ENCODE measurements around the gene TRIO. TPM values are rescaled to one million over a fixed set of nuclear protein-coding genes. Genes with fewer than 3 reads are reported as not detected.

The TRIO gene
- total RNA-seq, 3 donors from 2014 or later (not counting 1 experiment from before 2014, with no cell fraction given): 84.6 to 136 (median 94.3) TPM

DNA sequence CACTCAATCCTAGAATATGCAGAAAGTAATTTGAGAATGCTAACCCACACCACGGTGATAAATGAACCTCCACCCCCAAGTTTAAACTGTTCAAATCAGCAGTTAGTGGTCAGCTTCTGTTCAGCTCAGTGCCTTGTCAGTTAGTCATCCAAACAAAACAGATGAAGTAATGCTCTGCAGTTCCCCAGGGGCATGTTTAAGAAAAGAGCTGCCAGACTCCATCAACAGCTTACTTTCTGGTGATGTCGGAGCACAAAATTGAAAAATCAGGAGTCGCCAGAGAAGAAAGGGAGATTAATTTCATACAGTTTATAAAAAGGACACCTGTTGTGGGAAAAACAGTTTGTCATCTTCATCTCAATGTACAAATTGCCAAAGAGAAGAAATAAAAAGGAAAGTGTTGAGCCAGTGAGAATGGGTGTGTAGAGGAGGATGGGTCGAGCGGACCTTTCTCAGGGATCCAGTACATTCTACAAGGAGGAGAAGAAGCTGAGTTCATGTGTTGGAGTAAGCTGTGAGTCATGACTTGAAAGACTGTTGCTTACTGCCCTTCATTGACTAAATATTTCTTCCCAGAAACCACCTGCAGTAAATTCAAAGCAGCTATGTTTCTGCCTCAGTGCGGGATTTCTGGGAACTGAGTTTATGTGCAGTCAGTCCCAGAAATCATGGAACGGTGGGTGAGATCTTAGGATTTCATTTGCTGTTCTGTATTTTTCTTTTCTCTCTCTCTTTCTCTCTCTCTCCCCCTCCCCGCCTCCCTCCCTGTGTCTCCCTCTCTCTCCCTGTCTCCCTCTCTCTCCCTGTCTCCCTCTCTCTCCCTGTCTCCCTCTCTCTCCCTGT, 13.7 kb downstream of the TRIO start:
- Mint-ChIP-seq H3K4me3 (no peak overlapping the region), H3K27ac (no peak overlapping the region), H3K36me3 (no peaks in the 10 kb centered on the region), H3K4me1 (peaks cover 8 to 37% of the 10 kb centered on the region in 2 donors), H3K27me3 (ENCODE audit: low read depth in 2 of 2) (no peaks in the 10 kb centered on the region), H3K9me3 (no peaks in the 10 kb centered on the region)
- no peak for DNase-seq
- H3K27me3 ChIP-seq (ENCODE audit: control insufficient read depth, insufficient read depth, low read length): no peaks in the 10 kb centered on the region
- peaks cover 10% of the 10 kb centered on the region for H3K4me1 ChIP-seq (ENCODE audit: control insufficient read depth, insufficient read depth, low read length)
- no peaks in the 10 kb centered on the region for H3K9me3 ChIP-seq (ENCODE audit: control insufficient read depth, insufficient read depth, low read length)
- intact Hi-C loops (cut with micrococcal nuclease): no loop called here
- H3K27ac ChIP-seq (ENCODE audit: low read length): peak overlapping the region; percentile 46
- 78% methylated on average over 7 of the region's 8 CpGs for WGBS (ENCODE audit: insufficient coverage)
- H3K4me3 ChIP-seq (ENCODE audit: low read length): no peak overlapping the region
- no peaks in the 10 kb centered on the region for H3K36me3 ChIP-seq (ENCODE audit: control insufficient read depth, insufficient read depth, low read length)
- TF ChIP-seq, protein P1, sequence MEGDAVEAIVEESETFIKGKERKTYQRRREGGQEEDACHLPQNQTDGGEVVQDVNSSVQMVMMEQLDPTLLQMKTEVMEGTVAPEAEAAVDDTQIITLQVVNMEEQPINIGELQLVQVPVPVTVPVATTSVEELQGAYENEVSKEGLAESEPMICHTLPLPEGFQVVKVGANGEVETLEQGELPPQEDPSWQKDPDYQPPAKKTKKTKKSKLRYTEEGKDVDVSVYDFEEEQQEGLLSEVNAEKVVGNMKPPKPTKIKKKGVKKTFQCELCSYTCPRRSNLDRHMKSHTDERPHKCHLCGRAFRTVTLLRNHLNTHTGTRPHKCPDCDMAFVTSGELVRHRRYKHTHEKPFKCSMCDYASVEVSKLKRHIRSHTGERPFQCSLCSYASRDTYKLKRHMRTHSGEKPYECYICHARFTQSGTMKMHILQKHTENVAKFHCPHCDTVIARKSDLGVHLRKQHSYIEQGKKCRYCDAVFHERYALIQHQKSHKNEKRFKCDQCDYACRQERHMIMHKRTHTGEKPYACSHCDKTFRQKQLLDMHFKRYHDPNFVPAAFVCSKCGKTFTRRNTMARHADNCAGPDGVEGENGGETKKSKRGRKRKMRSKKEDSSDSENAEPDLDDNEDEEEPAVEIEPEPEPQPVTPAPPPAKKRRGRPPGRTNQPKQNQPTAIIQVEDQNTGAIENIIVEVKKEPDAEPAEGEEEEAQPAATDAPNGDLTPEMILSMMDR (IDR thresholded peaks at IDR 0.05): no peak
- no peak for ATAC-seq

DNA sequence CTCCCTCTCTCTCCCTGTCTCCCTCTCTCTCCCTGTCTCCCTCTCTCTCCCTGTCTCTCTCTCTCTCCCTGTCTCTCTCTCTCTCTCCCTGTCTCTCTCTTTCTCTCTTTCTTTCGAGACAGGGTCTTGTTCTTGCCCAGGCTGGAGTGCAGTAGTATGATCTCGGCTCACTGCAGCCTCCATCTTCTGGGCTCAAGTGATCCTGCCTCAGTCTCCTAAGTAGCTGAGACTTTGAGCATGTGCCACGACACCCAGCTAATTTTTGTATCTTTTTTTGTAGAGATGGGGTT, 14.3 kb downstream of the TRIO start:
- H3K27ac Mint-ChIP-seq: no peak overlapping the region
- TF ChIP-seq, protein P1 (IDR thresholded peaks at IDR 0.05): no peak
- Histone ChIP-seq H3K4me1 (ENCODE audit: control insufficient read depth, insufficient read depth, low read length) (peaks cover 10% of the 10 kb centered on the region), H3K4me3 (ENCODE audit: low read length) (no peak overlapping the region), H3K27ac (ENCODE audit: low read length) (no peak overlapping the region), H3K9me3 (ENCODE audit: control insufficient read depth, insufficient read depth, low read length) (no peaks in the 10 kb centered on the region), H3K27me3 (ENCODE audit: control insufficient read depth, insufficient read depth, low read length) (no peaks in the 10 kb centered on the region), H3K36me3 (ENCODE audit: control insufficient read depth, insufficient read depth, low read length) (no peaks in the 10 kb centered on the region)
- ATAC-seq: no peak
- H3K9me3 Mint-ChIP-seq: no peaks in the 10 kb centered on the region
- no peaks in the 10 kb centered on the region for H3K27me3 Mint-ChIP-seq (ENCODE audit: low read depth in 2 of 2)
- H3K36me3 Mint-ChIP-seq: no peaks in the 10 kb centered on the region
- no peak overlapping the region for H3K4me3 Mint-ChIP-seq
- intact Hi-C loops (cut with micrococcal nuclease): no loop called here
- 92% methylated on average over 3 of the region's 3 CpGs for WGBS (ENCODE audit: insufficient coverage)
- H3K4me1 Mint-ChIP-seq: peaks cover 8 to 42% of the 10 kb centered on the region in 2 donors
- DNase-seq: no peak

DNA sequence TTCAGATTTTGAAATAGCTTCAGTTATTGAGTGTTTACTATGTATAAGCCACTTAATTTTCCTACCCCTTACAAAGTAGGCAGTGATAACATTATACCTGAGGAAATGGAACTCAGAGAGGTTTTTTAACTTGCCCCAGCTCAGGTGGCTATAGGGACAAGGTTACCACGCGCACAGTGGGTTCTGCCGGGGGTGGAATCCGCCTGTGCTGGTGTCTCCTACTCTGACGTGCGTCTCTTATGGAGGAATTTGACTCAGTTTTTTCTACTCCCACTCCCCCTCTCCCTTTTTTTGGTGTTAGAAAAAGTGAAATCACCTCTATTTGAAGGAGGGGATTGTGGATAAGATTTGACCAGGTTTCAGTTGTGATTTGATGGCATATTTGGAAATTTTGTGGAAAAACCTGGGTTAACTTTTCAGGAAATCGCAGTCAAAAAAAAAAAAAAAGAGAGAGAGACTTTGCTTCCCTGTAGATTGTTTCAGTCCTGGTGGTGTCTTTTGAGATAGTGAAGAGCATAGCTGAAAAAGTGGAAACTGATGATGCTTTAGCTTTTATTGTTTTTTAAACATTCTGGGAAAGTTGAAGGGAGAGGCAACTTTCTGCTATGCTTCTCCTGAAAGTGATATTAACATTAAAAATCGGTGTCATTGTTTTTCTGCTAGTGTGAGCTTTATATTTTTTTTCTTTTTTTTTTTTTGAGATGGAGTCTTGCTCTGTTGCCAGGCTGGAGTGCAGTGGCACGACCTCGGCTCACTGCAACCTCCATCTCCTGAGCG, 15.9 kb downstream of the TRIO start:
- peaks cover 4 to 34% of the 10 kb centered on the region in 2 donors for H3K4me1 Mint-ChIP-seq
- no peak overlapping the region for H3K27ac ChIP-seq (ENCODE audit: low read length)

More for the DNA sequence above, 15.9 kb downstream of the TRIO start:
- H3K9me3 Mint-ChIP-seq: no peaks in the 10 kb centered on the region
- H3K4me3 Mint-ChIP-seq: no peak overlapping the region
- intact Hi-C loops (cut with micrococcal nuclease): no loop called here
- H3K36me3 ChIP-seq (ENCODE audit: control insufficient read depth, insufficient read depth, low read length): no peaks in the 10 kb centered on the region
- no peaks in the 10 kb centered on the region for H3K36me3 Mint-ChIP-seq
- no peaks in the 10 kb centered on the region for H3K9me3 ChIP-seq (ENCODE audit: control insufficient read depth, insufficient read depth, low read length)
- H3K4me3 ChIP-seq (ENCODE audit: low read length): no peak overlapping the region
- H3K27me3 ChIP-seq (ENCODE audit: control insufficient read depth, insufficient read depth, low read length): no peaks in the 10 kb centered on the region
- ATAC-seq: no peak
- 97% methylated on average over 8 of the region's 11 CpGs for WGBS (ENCODE audit: insufficient coverage)
- no peaks in the 10 kb centered on the region for H3K27me3 Mint-ChIP-seq (ENCODE audit: low read depth in 2 of 2)
- H3K4me1 ChIP-seq (ENCODE audit: control insufficient read depth, insufficient read depth, low read length): peaks cover 4% of the 10 kb centered on the region
- no peak for DNase-seq
- TF ChIP-seq, protein P1 (IDR thresholded peaks at IDR 0.05): no peak
- no peak overlapping the region for H3K27ac Mint-ChIP-seq
